Suprapubic skin (tissue), 4 donors: Measurements from ENCODE around the gene RBM33.

Experiments used
- EP300 ChIP-seq: sonication (generic); formaldehyde crosslinking; IDR thresholded peaks from one replicate; pipeline ENCODE4 v1.6.1; 2017; ENCODE audit warnings: antibody characterized with exemption
- POLR2A ChIP-seq, 2 donors: fragments of 450-650 bp; IDR thresholded peaks; one replicate each; pipeline ENCODE4 v1.6.1; 2017; ENCODE audit warnings: antibody characterized with exemption in 2 of 2, mild to moderate bottlenecking in 2 of 2, moderate library complexity in 2 of 2
- POLR2AphosphoS5 ChIP-seq, 3 donors: sonication (generic); formaldehyde crosslinking; IDR thresholded peaks; one replicate each; pipeline ENCODE4 v1.6.1; 2017; ENCODE audit warnings: antibody characterized with exemption in 3 of 3
- TF ChIP-seq, protein P1 (sequence below), 2 donors: fragments of 200-600 bp in 1 of 2; fragments of 450-650 bp in 1 of 2; sonication (generic) in 1 of 2; IDR thresholded peaks; one replicate each; pipeline ENCODE4 v1.5.1; 2016 to 2019; ENCODE audit warnings: antibody characterized with exemption in 2 of 2, mild to moderate bottlenecking in 1 of 2, moderate library complexity in 1 of 2

- TF ChIP-seq, protein P1, sequence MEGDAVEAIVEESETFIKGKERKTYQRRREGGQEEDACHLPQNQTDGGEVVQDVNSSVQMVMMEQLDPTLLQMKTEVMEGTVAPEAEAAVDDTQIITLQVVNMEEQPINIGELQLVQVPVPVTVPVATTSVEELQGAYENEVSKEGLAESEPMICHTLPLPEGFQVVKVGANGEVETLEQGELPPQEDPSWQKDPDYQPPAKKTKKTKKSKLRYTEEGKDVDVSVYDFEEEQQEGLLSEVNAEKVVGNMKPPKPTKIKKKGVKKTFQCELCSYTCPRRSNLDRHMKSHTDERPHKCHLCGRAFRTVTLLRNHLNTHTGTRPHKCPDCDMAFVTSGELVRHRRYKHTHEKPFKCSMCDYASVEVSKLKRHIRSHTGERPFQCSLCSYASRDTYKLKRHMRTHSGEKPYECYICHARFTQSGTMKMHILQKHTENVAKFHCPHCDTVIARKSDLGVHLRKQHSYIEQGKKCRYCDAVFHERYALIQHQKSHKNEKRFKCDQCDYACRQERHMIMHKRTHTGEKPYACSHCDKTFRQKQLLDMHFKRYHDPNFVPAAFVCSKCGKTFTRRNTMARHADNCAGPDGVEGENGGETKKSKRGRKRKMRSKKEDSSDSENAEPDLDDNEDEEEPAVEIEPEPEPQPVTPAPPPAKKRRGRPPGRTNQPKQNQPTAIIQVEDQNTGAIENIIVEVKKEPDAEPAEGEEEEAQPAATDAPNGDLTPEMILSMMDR (IDR thresholded peaks at IDR 0.05): no peak
- no peak for TF ChIP-seq POLR2A (IDR thresholded peaks at IDR 0.05)
- TF ChIP-seq EP300: no peak
- no peak for TF ChIP-seq POLR2AphosphoS5 (IDR thresholded peaks at IDR 0.05)
These were observed 108.4 kb downstream of the RBM33 start for GRCh38 chr7:155752756-155753445.
